K562 (cell line): ENCODE data around the gene FBXL12. TPM values are rescaled to one million over a fixed set of nuclear protein-coding genes. Genes with fewer than 3 reads are reported as not detected.
A peak's percentile ranks its signal among the peaks of the same experiment; 100 is the strongest.
"Not testable (repeated sequence)": the region's sequence is repeated elsewhere in the genome, so short reads cannot be mapped to it uniquely, and the experiment has no call there.

ENCODE experiments used
- ATAC-seq: fragments of 200-7000 bp; cut with Tn5 transposase; 3 replicates; pipeline ENCODE4 v1.9.1; 2020; ENCODE audit warnings: moderate library complexity
- BruUV-seq: library from RNA; stranded (reverse); fragments of 400-500 nt; replicated peaks from 2 replicates; lab custom pipeline; 2021; lab: Mats Ljungman, UMichigan
- CTCF ChIA-PET: fragments of 300-600 bp; formaldehyde crosslinking; extraction: SDS; loops from one replicate; lab custom pipeline; 2021; ENCODE audit warnings: low intra/inter-chr PET ratio; lab: Yijun Ruan, JAX
- POLR2A ChIA-PET: fragments of 300-600, 350-650 bp; sonication (Branson Sonifier 250); formaldehyde crosslinking; extraction: SDS; loops from one replicate; lab custom pipeline; 2021; ENCODE audit warnings: antibody characterized with exemption, inconsistent platforms; lab: Yijun Ruan, JAX
- DNase-seq, 4 experiments: peaks; one replicate each; pipeline versions ENCODE4 v3.0.0 to v3.0.0-alpha.2; 2011 to 2018; ENCODE audit warnings: low spot score in 3 of 4, mixed read lengths in 3 of 4; ENCODE audit errors: extremely low read depth in 1 of 4
- FAIRE-seq: peaks from 2 replicates; lab custom pipeline; 2011; peaks lifted over from hg19 to GRCh38; lab: Jason Lieb, UNC
- H2AFZ ChIP-seq: 2 replicates; pipeline ENCODE4 v1.6.0; 2011; ENCODE audit warnings: low read depth, low read length, control low read depth, inconsistent platforms
- H3K27ac ChIP-seq: fragments of 200-600 bp; 3 replicates; pipeline ENCODE4 v1.8.0; 2011; ENCODE audit warnings: low read depth, mild to moderate bottlenecking, control low read depth, inconsistent platforms, low read length, moderate library complexity, mixed read lengths; ENCODE audit errors: extremely low read depth
- H3K27me3 ChIP-seq, 2 experiments: fragments of 300-600 bp in 1 of 2; 2 replicates in 1 of 2; 3 replicates in 1 of 2; pipeline versions ENCODE4 v1.6.0 to v1.8.0; 2011; ENCODE audit warnings: inconsistent platforms in 2 of 2, low read length in 2 of 2, mild to moderate bottlenecking in 1 of 2, mixed read lengths in 1 of 2, moderate library complexity in 1 of 2; ENCODE audit not compliant: control insufficient read depth in 2 of 2, insufficient read depth in 2 of 2
- H3K36me3 ChIP-seq: fragments of 300-600 bp; 3 replicates; pipeline ENCODE4 v1.8.0; 2011; ENCODE audit warnings: mild to moderate bottlenecking, low read length, inconsistent platforms; ENCODE audit not compliant: control insufficient read depth, insufficient read depth
- H3K4me1 ChIP-seq, 2 experiments: fragments of 200-600 bp in 1 of 2; replicated peaks in 1 of 2; 2 replicates in 1 of 2; 3 replicates in 1 of 2; pipeline versions ENCODE4 v1.5.1 to v1.8.0; 2011; ENCODE audit warnings: inconsistent platforms in 2 of 2, low read length in 2 of 2, mild to moderate bottlenecking in 1 of 2, mixed read lengths in 1 of 2, moderate library complexity in 1 of 2; ENCODE audit not compliant: control insufficient read depth in 2 of 2, insufficient read depth in 2 of 2
- H3K4me2 ChIP-seq: 2 replicates; pipeline ENCODE4 v1.6.1; 2011; ENCODE audit warnings: low read length, control low read depth, inconsistent platforms, mixed read lengths; ENCODE audit not compliant: insufficient read depth
- H3K4me3 ChIP-seq: fragments of 200-600 bp; sonication (generic), shearing (Covaris generic); 2 replicates; pipeline ENCODE4 v1.5.1; 2016; ENCODE audit warnings: control low read depth, inconsistent platforms
- H3K79me2 ChIP-seq: fragments of 200-600 bp; 3 replicates; pipeline ENCODE4 v1.8.0; 2011; ENCODE audit warnings: low read length, inconsistent platforms; ENCODE audit not compliant: control insufficient read depth, insufficient read depth
- H3K9ac ChIP-seq, 2 experiments: 2 replicates each; pipeline versions ENCODE4 v1.6.0 to v1.6.1; 2011; ENCODE audit warnings: low read depth in 2 of 2, low read length in 2 of 2, control low read depth in 1 of 2, inconsistent platforms in 1 of 2, mild to moderate bottlenecking in 1 of 2, mixed read lengths in 1 of 2; ENCODE audit not compliant: insufficient read depth in 1 of 2
- H3K9me1 ChIP-seq: one replicate; pipeline ENCODE4 v1.6.0; 2011; ENCODE audit warnings: inconsistent platforms, mild to moderate bottlenecking, low read length, moderate library complexity; ENCODE audit not compliant: control insufficient read depth, insufficient read depth
- H3K9me3 ChIP-seq: replicated peaks from 2 replicates; pipeline ENCODE4 v1.5.1; 2011; ENCODE audit warnings: low read depth, low read length, inconsistent platforms; ENCODE audit not compliant: control insufficient read depth, insufficient read depth
- H4K20me1 ChIP-seq: replicated peaks from 2 replicates; pipeline ENCODE4 v1.6.1; 2011; ENCODE audit warnings: low read length, inconsistent platforms, mixed read lengths; ENCODE audit not compliant: control insufficient read depth, insufficient read depth
- E2F6 ChIP-seq, 2 experiments: IDR thresholded peaks; 2 replicates each; pipeline ENCODE4 v1.6.1; 2011; ENCODE audit warnings: borderline replicate concordance in 1 of 2, control low read depth in 1 of 2, low read depth in 1 of 2, low read length in 1 of 2, mild to moderate bottlenecking in 1 of 2, mixed read lengths in 1 of 2, moderate library complexity in 1 of 2; ENCODE audit not compliant: insufficient read depth in 1 of 2, insufficient read length in 1 of 2, poor library complexity in 1 of 2, severe bottlenecking in 1 of 2; ENCODE audit errors: extremely low read depth in 1 of 2
- ETS2 ChIP-seq: IDR thresholded peaks from 2 replicates; pipeline ENCODE4 v1.6.1; 2016; ENCODE audit warnings: borderline replicate concordance, missing genetic modification characterization, mild to moderate bottlenecking, moderate library complexity, missing compliant biosample characterization; ENCODE audit not compliant: poor library complexity, severe bottlenecking
- MXI1 ChIP-seq: IDR thresholded peaks from 2 replicates; pipeline ENCODE4 v1.6.1; 2011; ENCODE audit warnings: low read depth, mild to moderate bottlenecking, improper control_type of control experiment, low read length
- NFIC ChIP-seq: fragments of 450-650 bp; IDR thresholded peaks from 2 replicates; pipeline ENCODE4 v1.6.1; 2017; ENCODE audit warnings: mild to moderate bottlenecking, inconsistent platforms
- STAG1 ChIP-seq: sonication (generic); formaldehyde crosslinking; IDR thresholded peaks from 2 replicates; pipeline ENCODE4 v1.5.0; 2020; ENCODE audit warnings: missing genetic modification reagents, borderline replicate concordance
- USF1 ChIP-seq: sonication (generic); formaldehyde crosslinking; IDR thresholded peaks from 2 replicates; pipeline ENCODE4 v1.9.0; 2022; ENCODE audit warnings: mild to moderate bottlenecking, missing genetic modification reagents
- WGBS: fragments of 100-300 bp; shearing (Covaris generic); methylation state at CpG from one replicate; pipeline ENCODE4 v1.1.6; 2016; ENCODE audit warnings: low coverage, mixed read lengths; ENCODE audit not compliant: insufficient coverage; ENCODE audit errors: missing lambda C conversion rate; 5-methylcytosine and 5-hydroxymethylcytosine counted together
- in situ Hi-C: fragments of 300-500 bp; cut with MboI; formaldehyde crosslinking; loops from 4 replicates; pipeline ENCODE4 v1.15.0; 2018; ENCODE audit warnings: inconsistent platforms, mixed read lengths
- intact Hi-C: fragments of 100-400 bp; cut with micrococcal nuclease; formaldehyde crosslinking; loops from 2 replicates; pipeline ENCODE4 v1.14.2; 2022
- polyA plus RNA-seq, 8 experiments: library from polyadenylated mRNA; depleted of rRNA in 4 of 8; stranded (reverse) in 5 of 8; unstranded in 3 of 8; fragments of >200 nt; fragmentation: Nextera tagmentation in 2 of 8; fragmentation: Illumina TruSeq in 1 of 8; extraction: Ambion mirVana in 2 of 8; extraction: Trizol in 1 of 8; gene quantifications; 2 replicates each; pipeline versions ENCODE4 v1.2.1 to v1.2.3, GENCODE V29; 2011 to 2014; ENCODE audit warnings: inconsistent platforms in 1 of 8, missing spikeins in 1 of 8
- total RNA-seq, 7 experiments: library from RNA; depleted of rRNA in 6 of 7; stranded (reverse); fragments of >200 nt in 6 of 7; fragmentation: Illumina TruSeq in 2 of 7; extraction: Trizol in 2 of 7; gene quantifications; 2 replicates each; pipeline versions ENCODE4 v1.2.1 to v1.2.3, GENCODE V29; 2011 to 2021; ENCODE audit warnings: low replicate concordance in 1 of 7
- TF ChIP-seq, protein P1 (sequence below), 2 experiments: fragments of 450-650 bp; formaldehyde crosslinking in 1 of 2; IDR thresholded peaks; 2 replicates each; pipeline versions ENCODE4 v1.4.0 to v1.6.1; 2014 to 2020; ENCODE audit warnings: mild to moderate bottlenecking in 2 of 2, borderline replicate concordance in 1 of 2, low read depth in 1 of 2

Gene FBXL12
- total and polyA plus RNA-seq, 9 of the 15 experiments (the other 6 are each of a cell fraction or from before 2014, with no cell fraction given) = 2.7 to 40.5 (median 26.5) TPM

DNA sequence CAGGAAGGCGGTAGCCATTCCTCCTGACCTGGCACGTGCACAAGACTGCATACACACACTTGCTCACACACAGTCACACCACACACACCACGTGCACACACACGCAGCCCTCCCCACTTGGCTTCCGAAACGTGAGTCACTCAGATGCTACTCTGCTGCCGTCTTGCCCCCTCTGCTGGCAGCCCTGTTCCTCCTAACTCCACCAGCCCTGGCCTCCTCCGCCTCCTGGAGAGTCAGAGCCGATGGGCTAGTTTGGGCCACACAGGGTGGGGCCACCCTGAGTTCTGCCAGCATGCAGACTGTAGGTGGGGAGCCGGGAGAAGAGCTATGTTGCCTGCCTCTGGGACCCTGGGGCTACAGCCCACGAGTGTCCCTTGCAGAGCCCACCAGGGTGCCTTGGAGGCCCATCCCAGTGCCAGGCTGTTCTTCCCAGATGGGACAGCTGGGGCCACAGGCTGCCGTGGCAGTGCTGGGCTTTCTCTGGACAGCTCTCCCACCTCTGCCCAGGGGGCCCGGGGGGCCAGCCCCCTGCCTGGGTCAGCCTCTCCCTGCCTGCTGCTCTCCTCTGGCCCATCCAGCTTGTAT is 28.3 kb upstream of the FBXL12 start (continued):
- TF ChIP-seq, protein P1, sequence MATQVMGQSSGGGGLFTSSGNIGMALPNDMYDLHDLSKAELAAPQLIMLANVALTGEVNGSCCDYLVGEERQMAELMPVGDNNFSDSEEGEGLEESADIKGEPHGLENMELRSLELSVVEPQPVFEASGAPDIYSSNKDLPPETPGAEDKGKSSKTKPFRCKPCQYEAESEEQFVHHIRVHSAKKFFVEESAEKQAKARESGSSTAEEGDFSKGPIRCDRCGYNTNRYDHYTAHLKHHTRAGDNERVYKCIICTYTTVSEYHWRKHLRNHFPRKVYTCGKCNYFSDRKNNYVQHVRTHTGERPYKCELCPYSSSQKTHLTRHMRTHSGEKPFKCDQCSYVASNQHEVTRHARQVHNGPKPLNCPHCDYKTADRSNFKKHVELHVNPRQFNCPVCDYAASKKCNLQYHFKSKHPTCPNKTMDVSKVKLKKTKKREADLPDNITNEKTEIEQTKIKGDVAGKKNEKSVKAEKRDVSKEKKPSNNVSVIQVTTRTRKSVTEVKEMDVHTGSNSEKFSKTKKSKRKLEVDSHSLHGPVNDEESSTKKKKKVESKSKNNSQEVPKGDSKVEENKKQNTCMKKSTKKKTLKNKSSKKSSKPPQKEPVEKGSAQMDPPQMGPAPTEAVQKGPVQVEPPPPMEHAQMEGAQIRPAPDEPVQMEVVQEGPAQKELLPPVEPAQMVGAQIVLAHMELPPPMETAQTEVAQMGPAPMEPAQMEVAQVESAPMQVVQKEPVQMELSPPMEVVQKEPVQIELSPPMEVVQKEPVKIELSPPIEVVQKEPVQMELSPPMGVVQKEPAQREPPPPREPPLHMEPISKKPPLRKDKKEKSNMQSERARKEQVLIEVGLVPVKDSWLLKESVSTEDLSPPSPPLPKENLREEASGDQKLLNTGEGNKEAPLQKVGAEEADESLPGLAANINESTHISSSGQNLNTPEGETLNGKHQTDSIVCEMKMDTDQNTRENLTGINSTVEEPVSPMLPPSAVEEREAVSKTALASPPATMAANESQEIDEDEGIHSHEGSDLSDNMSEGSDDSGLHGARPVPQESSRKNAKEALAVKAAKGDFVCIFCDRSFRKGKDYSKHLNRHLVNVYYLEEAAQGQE (IDR thresholded peaks at IDR 0.05; ENCODE audit: borderline replicate concordance) = 0 out of 2 replicates have a peak, but pooled peaks have one; percentile 33
- TF ChIP-seq, protein P1 (CRISPR knock-in tag; IDR thresholded peaks at IDR 0.05; ENCODE audit: low read depth) = no peak
- TF ChIP-seq ETS2 (tag) (no peak), USF1 (CRISPR knock-in tag) (peak; percentile 63), MXI1 (no peak), NFIC (peak; percentile 21; the same call in 1 of the 2 replicates), E2F6 (IDR thresholded peaks at IDR 0.05; ENCODE audit: borderline replicate concordance in 1 of 2, extremely low read depth in 1 of 2, insufficient read depth in 1 of 2, insufficient read length in 1 of 2, low read depth in 1 of 2, low read length in 1 of 2, poor library complexity in 1 of 2, severe bottlenecking in 1 of 2) (peak in 1 of 2 experiments; percentile 43), STAG1 (CRISPR knock-in tag) (peak; percentile 45; the same call in 1 of the 2 replicates)

DNA sequence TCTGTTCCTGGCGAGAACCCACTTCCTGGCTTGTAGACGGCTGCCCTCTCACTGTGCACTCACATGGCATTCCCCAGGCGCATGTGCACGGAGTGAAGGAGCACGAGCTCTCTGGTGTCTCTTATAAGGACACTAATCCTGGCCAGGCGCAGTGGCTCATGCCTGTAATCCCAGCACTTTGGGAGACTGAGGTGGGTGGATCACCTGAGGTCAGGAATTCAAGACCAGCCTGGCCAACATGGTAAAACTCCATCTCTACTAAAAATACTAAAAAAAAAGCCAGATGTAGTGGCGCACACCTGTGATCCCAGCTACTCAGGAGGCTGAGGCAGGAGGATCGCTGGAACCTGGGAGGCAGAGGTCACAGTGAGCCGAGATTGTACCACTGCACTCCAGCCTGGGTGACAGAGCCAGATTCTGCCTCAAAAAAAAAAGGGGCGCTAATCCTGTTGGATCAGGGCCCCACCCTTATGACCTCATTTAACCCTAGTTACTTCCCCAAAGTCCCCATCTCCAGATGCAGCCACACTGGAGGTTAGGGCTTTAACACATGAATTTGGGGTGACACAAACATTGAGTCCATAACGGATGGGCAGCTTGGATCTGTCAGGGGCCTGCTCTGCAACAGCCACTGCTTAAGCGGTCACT is 24.9 kb upstream of the FBXL12 start:
- WGBS = 86% methylated on average over 10 of the region's 12 CpGs
- H3K9me1 ChIP-seq, ATAC-seq, DNase-seq, H3K79me2 ChIP-seq, H3K9me3 ChIP-seq, H2AFZ ChIP-seq, CTCF ChIA-PET, intact Hi-C loops, H3K9ac ChIP-seq, H3K27me3 ChIP-seq, H3K4me2 ChIP-seq, H3K27ac ChIP-seq, H3K4me3 ChIP-seq, in situ Hi-C loops, BruUV-seq, FAIRE-seq: not testable (repeated sequence)
- H4K20me1 ChIP-seq = peaks cover 10% of the 10 kb centered on the region
- peaks cover 0 to 30% of the 10 kb centered on the region in 2 experiments; a peak in 3 of 5 replicates for H3K4me1 ChIP-seq
- POLR2A ChIA-PET = interaction anchor here (0.7 kb wide), 1 partner anchor 36 kb away, joined by 3 read pairs; no protein-coding TSS in a partner anchor
- peaks cover 93% of the 10 kb centered on the region; the same call in 2 of the 3 replicates for H3K36me3 ChIP-seq
